Stimulated activated naive CD8-positive, alpha-beta T cell treated with anti-CD3 and anti-CD28 coated beads, Interleukin-15, amount 100 ng/mL, for 72 hours (primary cell): ENCODE results near the gene DHX30.
"Not testable (repeated sequence)": the region's sequence is repeated elsewhere in the genome, so short reads cannot be mapped to it uniquely, and the experiment has no call there.

Source experiments
- ATAC-seq: fragments of 150-1000 bp; cut with Tn5 transposase; 2 replicates; pipeline ENCODE4 v1.10.0; 2021; ENCODE audit warnings: mild to moderate bottlenecking, moderate library complexity
- DNase-seq, 2 donors: peaks; one replicate each; pipeline ENCODE4 v3.0.0; 2021 to 2022
- H3K27ac Mint-ChIP-seq, 2 donors: one replicate each; pipeline ENCODE4 v1.8.0; 2022; ENCODE audit warnings: mild to moderate bottlenecking in 2 of 2, mixed read lengths in 2 of 2, moderate library complexity in 2 of 2
- H3K27me3 Mint-ChIP-seq: one replicate; pipeline ENCODE4 v1.8.0; 2022; ENCODE audit warnings: mixed read lengths
- H3K4me1 Mint-ChIP-seq: one replicate; pipeline ENCODE4 v1.8.0; 2022; ENCODE audit warnings: mild to moderate bottlenecking, mixed read lengths
- H3K4me3 Mint-ChIP-seq, 2 donors: one replicate each; pipeline ENCODE4 v1.8.0; 2022; ENCODE audit warnings: mild to moderate bottlenecking in 2 of 2, mixed read lengths in 2 of 2, moderate library complexity in 1 of 2
- H3K9me3 Mint-ChIP-seq, 2 donors: one replicate each; pipeline ENCODE4 v1.8.0; 2022; ENCODE audit warnings: mixed read lengths in 2 of 2

The DHX30 gene, protein sequence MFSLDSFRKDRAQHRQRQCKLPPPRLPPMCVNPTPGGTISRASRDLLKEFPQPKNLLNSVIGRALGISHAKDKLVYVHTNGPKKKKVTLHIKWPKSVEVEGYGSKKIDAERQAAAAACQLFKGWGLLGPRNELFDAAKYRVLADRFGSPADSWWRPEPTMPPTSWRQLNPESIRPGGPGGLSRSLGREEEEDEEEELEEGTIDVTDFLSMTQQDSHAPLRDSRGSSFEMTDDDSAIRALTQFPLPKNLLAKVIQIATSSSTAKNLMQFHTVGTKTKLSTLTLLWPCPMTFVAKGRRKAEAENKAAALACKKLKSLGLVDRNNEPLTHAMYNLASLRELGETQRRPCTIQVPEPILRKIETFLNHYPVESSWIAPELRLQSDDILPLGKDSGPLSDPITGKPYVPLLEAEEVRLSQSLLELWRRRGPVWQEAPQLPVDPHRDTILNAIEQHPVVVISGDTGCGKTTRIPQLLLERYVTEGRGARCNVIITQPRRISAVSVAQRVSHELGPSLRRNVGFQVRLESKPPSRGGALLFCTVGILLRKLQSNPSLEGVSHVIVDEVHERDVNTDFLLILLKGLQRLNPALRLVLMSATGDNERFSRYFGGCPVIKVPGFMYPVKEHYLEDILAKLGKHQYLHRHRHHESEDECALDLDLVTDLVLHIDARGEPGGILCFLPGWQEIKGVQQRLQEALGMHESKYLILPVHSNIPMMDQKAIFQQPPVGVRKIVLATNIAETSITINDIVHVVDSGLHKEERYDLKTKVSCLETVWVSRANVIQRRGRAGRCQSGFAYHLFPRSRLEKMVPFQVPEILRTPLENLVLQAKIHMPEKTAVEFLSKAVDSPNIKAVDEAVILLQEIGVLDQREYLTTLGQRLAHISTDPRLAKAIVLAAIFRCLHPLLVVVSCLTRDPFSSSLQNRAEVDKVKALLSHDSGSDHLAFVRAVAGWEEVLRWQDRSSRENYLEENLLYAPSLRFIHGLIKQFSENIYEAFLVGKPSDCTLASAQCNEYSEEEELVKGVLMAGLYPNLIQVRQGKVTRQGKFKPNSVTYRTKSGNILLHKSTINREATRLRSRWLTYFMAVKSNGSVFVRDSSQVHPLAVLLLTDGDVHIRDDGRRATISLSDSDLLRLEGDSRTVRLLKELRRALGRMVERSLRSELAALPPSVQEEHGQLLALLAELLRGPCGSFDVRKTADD

DNA sequence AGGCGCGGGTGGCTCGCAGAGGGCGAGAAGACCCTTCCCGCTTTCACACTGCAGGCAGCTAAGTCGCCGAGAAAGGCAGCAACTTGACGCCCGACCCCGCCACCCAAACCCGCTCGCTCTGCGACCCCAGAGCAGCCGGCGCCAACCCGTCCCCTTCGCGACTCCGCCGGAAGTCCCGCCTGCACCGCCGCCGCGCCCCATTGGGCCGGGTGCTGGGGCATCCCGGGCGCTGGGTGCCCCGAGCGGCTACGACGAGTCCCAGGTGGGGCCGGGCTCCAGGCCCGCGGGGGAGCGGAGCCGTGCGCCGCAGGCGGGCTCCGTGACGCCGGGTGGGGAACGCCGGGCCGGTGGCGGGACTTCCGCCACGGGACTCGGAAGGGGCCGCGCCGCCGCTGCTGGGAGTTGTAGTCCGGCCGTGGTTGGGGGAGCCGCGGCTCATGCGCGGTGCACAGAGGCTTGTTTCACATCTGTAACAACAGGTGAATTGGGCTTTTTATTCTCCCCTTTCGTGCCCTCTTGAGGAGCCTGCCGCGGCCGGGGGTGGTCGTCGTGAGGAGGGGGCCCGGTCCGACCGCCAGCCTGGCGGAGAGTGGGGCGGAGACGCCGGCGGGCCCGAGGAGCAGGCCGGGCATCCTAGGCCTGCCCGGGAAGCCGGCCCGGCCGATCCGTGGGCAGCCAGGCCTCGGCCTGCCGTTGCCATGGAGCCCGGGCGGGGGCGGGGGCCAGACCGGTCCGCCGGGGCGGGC is at the start of gene DHX30:
DHX30 (plus strand) TSS at position 405 of the 746 bp plus-strand sequence. CDS start 7,546 bp downstream, outside the sequence.
- no peaks in the 10 kb centered on the region for H3K9me3 Mint-ChIP-seq
- H3K4me1 Mint-ChIP-seq = peaks cover 24% of the 10 kb centered on the region
- ATAC-seq (peak; percentile 95), DNase-seq (peak; percentile 84 to 86)
- peak within 1 kb of the TSS; percentile 94 to 99 for H3K4me3 Mint-ChIP-seq
- no peaks in the 10 kb centered on the region for H3K27me3 Mint-ChIP-seq
- H3K27ac Mint-ChIP-seq = peak within 1 kb of the TSS; percentile 97

- Mint-ChIP-seq H3K4me1 (peaks cover 12% of the 10 kb centered on the region), H3K27ac (peak overlapping the region in 1 of 2 donors; percentile 67), H3K27me3 (no peaks in the 10 kb centered on the region), H3K4me3 (no peak overlapping the region), H3K9me3 (no peaks in the 10 kb centered on the region)
- DNase-seq (no peak), ATAC-seq (no peak)
Measured at GRCh38 chr3:47758261-47759025, 44.5 kb upstream of the DHX30 start.

- not testable (repeated sequence) for H3K27me3 Mint-ChIP-seq, H3K9me3 Mint-ChIP-seq, H3K4me3 Mint-ChIP-seq, ATAC-seq, DNase-seq
- Mint-ChIP-seq H3K4me1 (peaks cover 12% of the 10 kb centered on the region), H3K27ac (peak overlapping the region in 1 of 2 donors; percentile 89)
Measured at GRCh38 chr3:47760207-47760606, 42.7 kb upstream of the DHX30 start.

DNA sequence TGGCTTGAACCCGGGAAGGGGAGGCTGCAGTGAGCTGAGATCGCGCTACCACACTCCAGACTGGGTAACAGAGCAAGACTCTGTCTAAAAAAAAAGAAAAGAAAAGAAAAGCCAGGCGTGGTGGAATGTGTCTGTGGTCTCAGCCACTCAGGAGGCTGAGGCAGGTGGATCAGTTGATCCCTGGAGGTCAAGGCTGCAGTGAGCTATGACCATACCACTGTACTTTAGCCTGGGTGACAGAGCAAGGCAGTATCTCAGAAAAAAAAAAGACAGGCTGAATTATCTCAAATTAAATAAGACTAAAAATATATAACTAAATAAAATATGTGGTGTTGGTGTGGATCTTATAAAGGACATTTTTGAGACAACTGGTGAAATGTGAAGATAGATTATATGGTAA is 41.9 kb upstream of the DHX30 start:
- no peak for DNase-seq
- H3K27ac Mint-ChIP-seq = peak overlapping the region; percentile 5 to 84
- no peaks in the 10 kb centered on the region for H3K9me3 Mint-ChIP-seq
- no peaks in the 10 kb centered on the region for H3K27me3 Mint-ChIP-seq
- ATAC-seq = no peak
- no peak overlapping the region for H3K4me3 Mint-ChIP-seq
- H3K4me1 Mint-ChIP-seq = peaks cover 12% of the 10 kb centered on the region

DNA sequence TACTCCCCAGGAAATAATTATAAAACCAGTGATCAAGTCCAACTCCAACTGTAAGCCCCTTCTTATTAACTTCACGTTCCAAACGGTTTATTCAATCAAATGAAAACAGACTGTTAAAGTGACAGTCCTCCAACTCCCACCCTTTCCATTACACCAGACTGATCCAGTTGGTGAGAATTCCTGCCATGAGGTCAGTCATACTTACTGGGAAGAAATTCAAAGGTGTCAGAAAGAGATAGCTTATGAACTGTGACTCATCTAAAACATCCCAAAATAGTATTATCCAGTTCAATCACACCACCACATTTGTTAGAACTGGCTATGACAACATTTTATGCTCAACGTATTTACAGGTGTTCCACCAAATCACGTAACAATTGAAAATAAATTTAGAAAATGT is 40.7 kb upstream of the DHX30 start:
- Mint-ChIP-seq H3K27ac (peak overlapping the region; percentile 17 to 51), H3K4me1 (peaks cover 12% of the 10 kb centered on the region), H3K4me3 (no peak overlapping the region), H3K9me3 (no peaks in the 10 kb centered on the region), H3K27me3 (no peaks in the 10 kb centered on the region)
- ATAC-seq (no peak), DNase-seq (no peak)

DNA sequence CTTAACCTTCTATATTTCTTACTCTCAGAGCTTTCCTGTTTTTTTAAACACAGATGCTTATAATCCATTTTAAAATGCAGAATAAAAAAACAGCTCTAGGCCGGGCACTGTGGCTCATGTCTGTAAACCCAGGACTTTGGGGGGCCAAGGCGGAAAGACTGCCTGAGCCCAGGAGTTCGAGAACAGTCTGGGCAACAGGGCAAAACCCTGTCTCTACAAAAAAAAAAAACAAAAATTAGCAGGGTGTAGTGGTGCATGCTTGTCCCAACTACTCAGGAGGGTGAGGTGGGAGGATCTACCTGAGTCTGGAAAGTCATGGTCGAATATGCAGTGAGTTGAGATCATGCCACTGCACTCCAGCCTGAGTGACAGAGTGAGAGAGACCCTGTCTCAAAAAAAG is 36.8 kb upstream of the DHX30 start:
- Mint-ChIP-seq H3K4me3 (no peak overlapping the region), H3K27me3 (no peaks in the 10 kb centered on the region), H3K27ac (peak overlapping the region in 1 of 2 donors; percentile 58), H3K4me1 (peaks cover 18% of the 10 kb centered on the region), H3K9me3 (no peaks in the 10 kb centered on the region)
- no peak for DNase-seq
- ATAC-seq = no peak

GRCh38 chr3:47772047-47772446 is 30.9 kb upstream of the DHX30 start:
- Mint-ChIP-seq H3K4me1 (peaks cover 13% of the 10 kb centered on the region), H3K27me3 (no peaks in the 10 kb centered on the region), H3K4me3 (no peak overlapping the region), H3K9me3 (no peaks in the 10 kb centered on the region), H3K27ac (no peak overlapping the region)
- DNase-seq (no peak), ATAC-seq (no peak)

GRCh38 chr3:47772788-47773187 is 30.1 kb upstream of the DHX30 start:
- no peak overlapping the region for H3K4me3 Mint-ChIP-seq
- no peak overlapping the region for H3K27ac Mint-ChIP-seq
- DNase-seq = no peak
- H3K27me3 Mint-ChIP-seq = no peaks in the 10 kb centered on the region
- H3K4me1 Mint-ChIP-seq = peaks cover 13% of the 10 kb centered on the region
- no peak for ATAC-seq
- H3K9me3 Mint-ChIP-seq = no peaks in the 10 kb centered on the region

DNA sequence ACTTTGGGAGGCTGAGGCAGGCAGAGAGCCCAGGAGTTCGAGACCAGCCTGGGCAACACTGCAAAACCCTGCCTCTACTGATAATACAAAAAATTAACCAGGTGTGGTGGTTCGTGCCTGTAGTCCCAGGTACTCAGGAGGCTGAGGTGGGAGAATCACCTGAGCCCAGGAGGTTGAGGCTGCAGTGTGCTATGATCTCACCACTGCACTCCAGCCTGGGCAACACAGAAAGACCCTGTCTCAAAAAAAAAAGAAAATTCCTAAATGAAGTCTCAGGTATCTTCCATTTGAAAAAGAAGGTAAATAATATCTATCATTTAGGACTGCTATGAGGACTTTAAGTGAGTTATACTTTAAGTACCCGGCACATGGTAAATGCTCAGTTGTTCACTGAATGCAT is 24.2 kb upstream of the DHX30 start:
- H3K4me1 Mint-ChIP-seq = peaks cover 30% of the 10 kb centered on the region
- no peak overlapping the region for H3K4me3 Mint-ChIP-seq
- H3K27me3 Mint-ChIP-seq = no peaks in the 10 kb centered on the region
- H3K27ac Mint-ChIP-seq = no peak overlapping the region
- H3K9me3 Mint-ChIP-seq = no peaks in the 10 kb centered on the region
- no peak for ATAC-seq
- no peak for DNase-seq

DNA sequence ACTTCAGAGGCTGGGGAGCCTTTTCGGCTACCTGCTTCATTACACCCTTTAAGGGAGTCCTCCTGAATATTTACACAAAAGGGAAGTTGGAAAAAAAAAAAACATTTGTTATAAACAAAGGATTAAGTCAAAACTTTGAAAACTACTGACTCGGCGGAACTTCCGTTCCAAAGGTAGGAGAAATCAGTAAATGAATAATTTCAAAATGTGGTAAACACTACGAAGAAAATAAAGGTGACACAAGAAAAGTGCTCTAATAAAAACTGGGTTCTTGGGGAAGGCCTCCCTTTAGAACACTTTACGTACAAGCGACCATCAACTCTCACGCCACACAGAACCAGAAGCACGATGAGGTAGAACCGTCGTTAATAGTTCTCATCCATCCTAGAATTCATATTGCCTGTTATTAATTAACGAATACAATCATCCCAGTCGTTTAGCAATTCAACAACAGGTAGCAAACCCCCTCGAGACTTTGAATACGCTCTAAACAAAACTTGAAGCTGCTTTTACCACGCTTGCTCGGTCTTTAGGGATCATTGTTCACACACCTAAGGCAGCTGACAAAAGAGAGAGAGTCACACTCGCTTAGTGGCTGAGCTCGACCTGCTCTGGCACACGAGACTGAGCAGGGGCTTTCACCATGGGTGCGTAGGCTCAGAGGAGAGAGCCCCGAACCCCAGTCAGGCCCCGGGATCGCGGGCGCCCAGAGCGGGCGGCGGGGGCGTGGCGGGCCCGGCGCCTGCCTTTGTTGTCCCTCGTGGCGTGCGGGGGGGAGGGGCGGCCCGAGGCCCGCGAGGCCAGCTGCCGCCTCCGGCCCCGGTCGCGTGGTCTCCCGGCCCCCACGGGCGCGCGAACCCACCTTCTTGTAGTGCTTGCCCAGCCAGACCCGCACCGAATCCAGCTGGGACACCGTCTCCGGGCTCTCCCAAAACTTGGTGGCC is 21.9 kb upstream of the DHX30 start:
- Mint-ChIP-seq H3K27me3 (no peaks in the 10 kb centered on the region), H3K9me3 (no peaks in the 10 kb centered on the region), H3K27ac (peak overlapping the region; percentile 93 to 94), H3K4me1 (peaks cover 23% of the 10 kb centered on the region), H3K4me3 (peak overlapping the region; percentile 90 to 94)
- peak; percentile 61 for ATAC-seq
- DNase-seq = peak; percentile 70 to 72

DNA sequence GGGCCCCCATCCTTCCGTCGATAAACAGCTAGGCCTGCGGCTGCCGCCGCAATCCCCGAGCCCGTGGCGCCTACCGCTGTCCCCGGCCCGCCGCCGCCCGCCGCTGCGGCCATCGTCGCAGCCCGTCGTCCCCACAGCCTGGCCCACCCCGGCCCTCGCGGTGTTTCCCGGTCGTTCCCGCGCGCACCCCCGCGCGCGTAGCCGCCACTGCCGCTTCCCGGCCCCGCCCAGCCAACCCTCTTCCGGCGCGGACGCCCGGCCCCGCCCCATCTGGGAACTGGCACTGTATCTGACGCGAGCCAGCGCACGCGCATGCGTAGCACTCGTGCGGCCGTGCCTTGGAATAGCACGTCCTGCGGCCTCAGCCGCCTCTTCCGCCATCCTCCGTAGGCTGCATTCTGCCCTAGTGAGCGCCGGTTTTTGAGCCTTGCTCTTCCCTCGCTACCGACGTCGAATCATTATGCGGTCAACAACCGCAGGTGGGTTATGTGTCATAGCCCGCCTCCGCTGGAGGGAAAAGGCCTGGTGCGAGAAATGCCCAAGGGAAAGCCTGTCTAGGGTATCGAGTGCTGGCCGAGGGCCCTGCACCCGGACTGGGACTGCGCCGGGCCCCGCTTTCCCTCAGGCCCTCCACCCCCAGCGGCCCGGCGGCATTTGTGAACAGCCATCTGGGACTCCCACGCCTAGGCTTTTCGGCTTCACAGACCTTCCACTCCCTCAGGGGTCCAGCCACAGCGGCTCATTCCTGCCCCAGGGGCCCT is 21.1 kb upstream of the DHX30 start, which contains the start of gene SMARCC1:
SMARCC1 (minus strand) TSS at position 209 of the 761 bp plus-strand sequence; CDS start at position 113, 96 bp downstream.
- peak within 1 kb of the TSS; percentile 90 to 94 for H3K4me3 Mint-ChIP-seq
- peak; percentile 97 to 99 for DNase-seq
- ATAC-seq = peak; percentile 95
- H3K27me3 Mint-ChIP-seq = no peaks in the 10 kb centered on the region
- peaks cover 23% of the 10 kb centered on the region for H3K4me1 Mint-ChIP-seq
- H3K9me3 Mint-ChIP-seq = no peaks in the 10 kb centered on the region
- H3K27ac Mint-ChIP-seq = peak within 1 kb of the TSS; percentile 96 to 98

GRCh38 chr3:47782446-47783308 is 20.3 kb upstream of the DHX30 start:
- Mint-ChIP-seq H3K4me1 (peaks cover 23% of the 10 kb centered on the region), H3K4me3 (peak overlapping the region; percentile 90 to 94), H3K9me3 (no peaks in the 10 kb centered on the region), H3K27me3 (no peaks in the 10 kb centered on the region), H3K27ac (peak overlapping the region; percentile 96 to 98)
- ATAC-seq (no peak), DNase-seq (no peak)
